GM06990 (cell line): ENCODE measurements around the gene GLIS2.

Experiments used
- DNase-seq: peaks from one replicate; pipeline ENCODE4 v3.0.0-alpha.2; 2011; ENCODE audit not compliant: insufficient read length; ENCODE audit errors: extremely low read depth
- H3K27me3 ChIP-seq: replicated peaks from 2 replicates; pipeline ENCODE4 v1.6.0; 2011; ENCODE audit warnings: low read length; ENCODE audit not compliant: control insufficient read depth, insufficient read depth
- H3K36me3 ChIP-seq: 2 replicates; pipeline ENCODE4 v1.5.1; 2011; ENCODE audit warnings: low read length; ENCODE audit not compliant: control insufficient read depth, insufficient read depth
- H3K4me3 ChIP-seq: replicated peaks from 2 replicates; pipeline ENCODE4 v1.5.1; 2011; ENCODE audit warnings: low read depth, mild to moderate bottlenecking, control low read depth, low read length
- CTCF ChIP-seq: IDR thresholded peaks from 2 replicates; pipeline ENCODE4 v1.5.1; 2011; ENCODE audit warnings: low read length, control low read depth, mild to moderate bottlenecking, inconsistent platforms; ENCODE audit not compliant: insufficient read depth, poor library complexity, severe bottlenecking

The GLIS2 gene

GRCh38 chr16:4272114-4272956, 43.5 kb upstream of the GLIS2 start:
- no peak for TF ChIP-seq CTCF
- H3K4me3 ChIP-seq: peak overlapping the region; percentile 73
- no peaks in the 10 kb centered on the region for H3K27me3 ChIP-seq
- DNase-seq: peak; percentile 68
- no peaks in the 10 kb centered on the region; the same call in 1 of the 2 replicates for H3K36me3 ChIP-seq

- peak; percentile 77 for DNase-seq
- TF ChIP-seq CTCF: peak; percentile 45
- Histone ChIP-seq H3K36me3 (no peaks in the 10 kb centered on the region), H3K4me3 (peak overlapping the region; percentile 73), H3K27me3 (no peaks in the 10 kb centered on the region)
Observed at GRCh38 chr16:4273858-4274311, 42.0 kb upstream of the GLIS2 start.

- DNase-seq: no peak
Observed at GRCh38 chr16:4275861-4276260, 40.0 kb upstream of the GLIS2 start.

GRCh38 chr16:4277987-4278513, 37.8 kb upstream of the GLIS2 start:
- Histone ChIP-seq H3K36me3 (no peaks in the 10 kb centered on the region), H3K4me3 (no peak overlapping the region), H3K27me3 (no peaks in the 10 kb centered on the region)
- DNase-seq: no peak
- no peak for TF ChIP-seq CTCF

More at GRCh38 chr16:4275861-4276260, 40.0 kb upstream of the GLIS2 start:
- Histone ChIP-seq H3K4me3 (no peak overlapping the region), H3K36me3 (no peaks in the 10 kb centered on the region), H3K27me3 (no peaks in the 10 kb centered on the region)
- TF ChIP-seq CTCF: no peak

GRCh38 chr16:4280625-4281024, 35.2 kb upstream of the GLIS2 start:
- no peak overlapping the region for H3K4me3 ChIP-seq
- no peak for TF ChIP-seq CTCF
- DNase-seq: no peak
- no peaks in the 10 kb centered on the region for H3K36me3 ChIP-seq
- no peaks in the 10 kb centered on the region for H3K27me3 ChIP-seq

GRCh38 chr16:4283441-4283840, 32.4 kb upstream of the GLIS2 start:
- no peak for DNase-seq
- TF ChIP-seq CTCF: no peak
- Histone ChIP-seq H3K4me3 (no peak overlapping the region), H3K27me3 (no peaks in the 10 kb centered on the region), H3K36me3 (no peaks in the 10 kb centered on the region)
